ENCODE data around the gene GALNT10. TPM values are rescaled to one million over a fixed set of nuclear protein-coding genes. Genes with fewer than 3 reads are reported as not detected.

Gene GALNT10
- total RNA-seq, 1 donor from 2014 or later, result 96.1 TPM

GRCh38 chr5:154330097-154330667, 139.6 kb downstream of the GALNT10 start:
- Mint-ChIP-seq H3K27me3 (ENCODE audit: low read depth, unreplicated experiment) (no peaks in the 10 kb centered on the region), H3K36me3 (ENCODE audit: low read depth, unreplicated experiment) (peaks cover 28% of the 10 kb centered on the region), H3K4me3 (ENCODE audit: unreplicated experiment) (no peak overlapping the region), H3K27ac (ENCODE audit: unreplicated experiment) (no peak overlapping the region), H3K4me1 (ENCODE audit: low read depth, unreplicated experiment) (peaks cover 2% of the 10 kb centered on the region), H3K9me3 (ENCODE audit: unreplicated experiment) (peaks cover 2% of the 10 kb centered on the region)
- TF ChIP-seq EZH2 (IDR thresholded peaks at IDR 0.05; ENCODE audit: insufficient read depth, low read length), result no peak
- no peak for TF ChIP-seq CTCF (IDR thresholded peaks at IDR 0.05; ENCODE audit: insufficient read depth, low read depth, low read length)
- no peaks in the 10 kb centered on the region for H3K4me1 ChIP-seq (ENCODE audit: insufficient read depth, low read length)
- H3K9ac ChIP-seq (ENCODE audit: low read length), result no peak overlapping the region
- peaks cover 26% of the 10 kb centered on the region for H4K20me1 ChIP-seq (ENCODE audit: insufficient read depth, low read length)
- H3K79me2 ChIP-seq (ENCODE audit: insufficient read depth, low read length), result peaks cover 2% of the 10 kb centered on the region
- H3K27ac ChIP-seq (ENCODE audit: low read depth, low read length), result no peak overlapping the region
- peaks cover 23% of the 10 kb centered on the region for H3K36me3 ChIP-seq (ENCODE audit: insufficient read depth, low read length)
- no peak overlapping the region for H3K4me2 ChIP-seq (ENCODE audit: low read length)
- no peak overlapping the region for H2AFZ ChIP-seq (ENCODE audit: low read depth, low read length)
- H3K4me3 ChIP-seq (ENCODE audit: insufficient read depth, low read depth, low read length), result no peak overlapping the region
- FAIRE-seq, result no peak
- no peaks in the 10 kb centered on the region for H3K9me3 ChIP-seq (ENCODE audit: insufficient read depth, low read depth, low read length)
- no peaks in the 10 kb centered on the region for H3K27me3 ChIP-seq (ENCODE audit: insufficient read depth, low read length)
- DNase-seq (ENCODE audit: low read depth), result no peak

- H3K4me1 ChIP-seq (ENCODE audit: insufficient read depth, low read length), result no peaks in the 10 kb centered on the region
- no peak for TF ChIP-seq CTCF (IDR thresholded peaks at IDR 0.05; ENCODE audit: insufficient read depth, low read depth, low read length)
- no peak for TF ChIP-seq EZH2 (IDR thresholded peaks at IDR 0.05; ENCODE audit: insufficient read depth, low read length)
- FAIRE-seq, result no peak
Measured at GRCh38 chr5:154331232-154331631, 140.7 kb downstream of the GALNT10 start.

GRCh38 chr5:154331924-154332323, 141.4 kb downstream of the GALNT10 start:
- peaks cover 32% of the 10 kb centered on the region for H4K20me1 ChIP-seq (ENCODE audit: insufficient read depth, low read length)
- FAIRE-seq (no peak), DNase-seq (ENCODE audit: low read depth) (no peak)
- H3K4me1 ChIP-seq (ENCODE audit: insufficient read depth, low read length), result no peaks in the 10 kb centered on the region
- no peaks in the 10 kb centered on the region for H3K79me2 ChIP-seq (ENCODE audit: insufficient read depth, low read length)
- H3K9me3 ChIP-seq (ENCODE audit: insufficient read depth, low read depth, low read length), result no peaks in the 10 kb centered on the region
- H3K27ac ChIP-seq (ENCODE audit: low read depth, low read length), result no peak overlapping the region
- no peak overlapping the region for H3K9ac ChIP-seq (ENCODE audit: low read length)
- Mint-ChIP-seq H3K4me1 (ENCODE audit: low read depth, unreplicated experiment) (peaks cover 2% of the 10 kb centered on the region), H3K9me3 (ENCODE audit: unreplicated experiment) (no peaks in the 10 kb centered on the region), H3K36me3 (ENCODE audit: low read depth, unreplicated experiment) (peaks cover 32% of the 10 kb centered on the region), H3K27ac (ENCODE audit: unreplicated experiment) (no peak overlapping the region), H3K4me3 (ENCODE audit: unreplicated experiment) (no peak overlapping the region), H3K27me3 (ENCODE audit: low read depth, unreplicated experiment) (no peaks in the 10 kb centered on the region)
- H3K27me3 ChIP-seq (ENCODE audit: insufficient read depth, low read length), result no peaks in the 10 kb centered on the region
- peaks cover 30% of the 10 kb centered on the region for H3K36me3 ChIP-seq (ENCODE audit: insufficient read depth, low read length)
- no peak overlapping the region for H2AFZ ChIP-seq (ENCODE audit: low read depth, low read length)
- TF ChIP-seq EZH2 (IDR thresholded peaks at IDR 0.05; ENCODE audit: insufficient read depth, low read length) (no peak), CTCF (IDR thresholded peaks at IDR 0.05; ENCODE audit: insufficient read depth, low read depth, low read length) (no peak)
- H3K4me2 ChIP-seq (ENCODE audit: low read length), result no peak overlapping the region
- H3K4me3 ChIP-seq (ENCODE audit: insufficient read depth, low read depth, low read length), result no peak overlapping the region

More at GRCh38 chr5:154331232-154331631, 140.7 kb downstream of the GALNT10 start:
- no peaks in the 10 kb centered on the region for H3K27me3 Mint-ChIP-seq (ENCODE audit: low read depth, unreplicated experiment)
- Histone ChIP-seq H3K27ac (ENCODE audit: low read depth, low read length) (no peak overlapping the region), H4K20me1 (ENCODE audit: insufficient read depth, low read length) (peaks cover 32% of the 10 kb centered on the region), H2AFZ (ENCODE audit: low read depth, low read length) (no peak overlapping the region), H3K4me2 (ENCODE audit: low read length) (no peak overlapping the region), H3K9ac (ENCODE audit: low read length) (no peak overlapping the region), H3K9me3 (ENCODE audit: insufficient read depth, low read depth, low read length) (no peaks in the 10 kb centered on the region), H3K27me3 (ENCODE audit: insufficient read depth, low read length) (no peaks in the 10 kb centered on the region), H3K79me2 (ENCODE audit: insufficient read depth, low read length) (no peaks in the 10 kb centered on the region), H3K36me3 (ENCODE audit: insufficient read depth, low read length) (peaks cover 28% of the 10 kb centered on the region), H3K4me3 (ENCODE audit: insufficient read depth, low read depth, low read length) (no peak overlapping the region)
- H3K4me3 Mint-ChIP-seq (ENCODE audit: unreplicated experiment), result no peak overlapping the region
- H3K4me1 Mint-ChIP-seq (ENCODE audit: low read depth, unreplicated experiment), result peaks cover 2% of the 10 kb centered on the region
- H3K27ac Mint-ChIP-seq (ENCODE audit: unreplicated experiment), result no peak overlapping the region
- H3K36me3 Mint-ChIP-seq (ENCODE audit: low read depth, unreplicated experiment), result peaks cover 32% of the 10 kb centered on the region
- H3K9me3 Mint-ChIP-seq (ENCODE audit: unreplicated experiment), result no peaks in the 10 kb centered on the region
- DNase-seq (ENCODE audit: low read depth), result no peak
